ENCODE measurements around the gene CLEC3B. TPM values are rescaled to one million over a fixed set of nuclear protein-coding genes. Genes with fewer than 3 reads are reported as not detected.

CLEC3B gene
- total and polyA plus RNA-seq, 3 donors from 2014 or later = 86.6 to 198 (median 88.8) TPM

GRCh38 chr3:45031531-45031930 is 5.4 kb downstream of the CLEC3B start:
- Histone ChIP-seq H3K4me3 (no peak overlapping the region), H3K4me1 (peaks cover 32% of the 10 kb centered on the region), H3K9me3 (no peaks in the 10 kb centered on the region), H3K27ac (no peak overlapping the region), H3K27me3 (no peaks in the 10 kb centered on the region), H3K36me3 (ENCODE audit: low read depth, missing control alignments) (no peaks in the 10 kb centered on the region)
- no peak for DNase-seq
- 80 to 81% methylated on average over 3 of the region's 3 CpGs for WGBS, 2 donors
- intact Hi-C loops (cut with DNase I; ENCODE audit: low total_unique reads) = no loop called here
- TF ChIP-seq POLR2A (IDR thresholded peaks at IDR 0.05) (no peak), CTCF (IDR thresholded peaks at IDR 0.05) (no peak)

DNA sequence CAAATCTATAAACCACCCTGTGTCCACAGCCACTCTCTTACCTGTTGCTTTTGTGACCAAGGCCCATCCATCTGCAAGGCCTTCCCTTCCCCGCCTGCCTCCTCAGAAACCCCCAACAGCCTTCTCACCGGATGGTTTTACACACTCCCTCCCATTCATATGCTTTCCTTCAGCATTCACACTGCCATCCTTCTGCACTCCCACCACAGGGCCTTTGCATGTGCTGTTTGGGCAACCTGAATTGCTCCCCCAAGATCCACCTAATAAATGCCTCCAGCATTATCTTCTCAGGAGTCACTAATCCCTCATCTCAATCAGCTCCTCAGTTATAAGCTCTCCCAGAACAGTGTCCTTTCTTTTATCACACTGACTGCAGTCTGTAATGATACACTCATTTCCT is 6.0 kb downstream of the CLEC3B start:
- TF ChIP-seq POLR2A (IDR thresholded peaks at IDR 0.05) (no peak), CTCF (IDR thresholded peaks at IDR 0.05) (no peak)
- 89 to 93% methylated on average over 2 of the region's 2 CpGs for WGBS, 2 donors
- no peak for DNase-seq
- intact Hi-C loops (cut with DNase I; ENCODE audit: low total_unique reads) = no loop called here
- Histone ChIP-seq H3K9me3 (no peaks in the 10 kb centered on the region), H3K27ac (no peak overlapping the region), H3K27me3 (no peaks in the 10 kb centered on the region), H3K4me1 (peaks cover 33% of the 10 kb centered on the region), H3K4me3 (no peak overlapping the region), H3K36me3 (ENCODE audit: low read depth, missing control alignments) (no peaks in the 10 kb centered on the region)

DNA sequence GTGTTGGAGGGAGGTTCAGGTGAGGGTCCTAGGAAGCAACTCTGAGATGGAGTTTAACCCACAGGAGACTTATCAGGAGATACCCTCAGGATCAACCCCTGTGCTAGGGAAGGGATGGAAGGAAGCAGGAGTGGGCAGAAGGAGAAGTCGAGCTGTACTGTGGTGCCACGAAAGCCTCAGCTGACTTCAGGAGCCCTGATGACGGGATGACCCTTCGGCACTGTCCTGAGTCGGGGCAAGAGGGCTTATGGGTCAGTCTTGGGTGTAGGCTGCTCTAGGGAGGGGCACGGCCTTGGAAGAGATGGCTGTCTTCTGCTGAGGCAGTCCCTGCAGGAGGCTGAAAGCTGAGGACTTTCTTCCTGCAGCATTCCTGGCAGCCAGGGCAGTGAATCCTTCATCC is 7.7 kb downstream of the CLEC3B start:
- WGBS, 2 donors = 75 to 83% methylated on average over 6 of the region's 6 CpGs
- TF ChIP-seq POLR2A (IDR thresholded peaks at IDR 0.05) (no peak), CTCF (IDR thresholded peaks at IDR 0.05) (no peak)
- Histone ChIP-seq H3K36me3 (ENCODE audit: low read depth, missing control alignments) (no peaks in the 10 kb centered on the region), H3K27ac (peak overlapping the region in 1 of 2 donors; percentile 70), H3K9me3 (no peaks in the 10 kb centered on the region), H3K4me1 (peaks cover 26% of the 10 kb centered on the region), H3K27me3 (no peaks in the 10 kb centered on the region), H3K4me3 (no peak overlapping the region)
- no peak for DNase-seq
- intact Hi-C loops (cut with DNase I; ENCODE audit: low total_unique reads) = no loop called here

DNA sequence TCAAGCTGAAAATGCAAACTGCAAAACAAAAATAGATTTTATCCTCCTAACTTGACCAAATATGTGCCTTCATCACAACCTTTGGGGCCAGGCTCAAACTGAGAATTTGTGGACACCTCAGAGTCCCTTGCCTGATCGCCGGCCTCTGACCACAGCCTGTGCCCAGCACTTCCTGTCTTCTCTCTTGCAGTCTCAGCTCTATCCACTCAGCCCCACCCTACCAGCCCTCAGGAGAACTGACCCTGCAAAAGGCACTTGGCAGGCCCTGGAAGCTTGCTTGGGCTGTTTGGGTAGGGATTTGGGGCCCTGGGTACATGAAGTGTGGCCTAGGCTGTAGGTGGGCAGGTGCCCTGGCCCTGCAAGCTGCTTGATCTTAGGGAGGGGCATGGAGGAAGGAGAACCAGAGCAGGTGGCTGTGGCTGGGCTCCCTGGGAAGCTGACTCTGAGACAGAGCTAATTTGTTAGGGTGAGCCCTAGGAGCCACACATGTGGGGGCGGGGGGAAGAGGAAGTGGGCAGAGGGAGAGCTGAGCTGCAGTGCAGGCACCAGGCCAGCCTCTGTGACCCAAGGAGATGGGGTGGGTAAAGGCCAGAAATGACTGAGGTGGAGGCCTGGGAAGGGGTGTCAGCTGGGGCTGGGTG is 8.6 kb downstream of the CLEC3B start:
- Histone ChIP-seq H3K9me3 (no peaks in the 10 kb centered on the region), H3K36me3 (ENCODE audit: low read depth, missing control alignments) (no peaks in the 10 kb centered on the region), H3K4me1 (peaks cover 26% of the 10 kb centered on the region), H3K4me3 (no peak overlapping the region), H3K27ac (peak overlapping the region; percentile 28 to 70), H3K27me3 (no peaks in the 10 kb centered on the region)
- intact Hi-C loops (cut with DNase I; ENCODE audit: low total_unique reads) = no loop called here
- 57 to 70% methylated on average over 3 of the region's 3 CpGs for WGBS, 2 donors
- peak; percentile 61 for DNase-seq
- no peak for TF ChIP-seq CTCF (IDR thresholded peaks at IDR 0.05)
